Measurements from ENCODE around the gene ELOVL6.

The ELOVL6 gene

GRCh38 chr4:110008540-110008939 is 189.9 kb downstream of the ELOVL6 start:
- H3K4me3 ChIP-seq (ENCODE audit: low read depth, low read length): no peak overlapping the region
- no peak for DNase-seq (ENCODE audit: low read depth)
- no peak for TF ChIP-seq CTCF (IDR thresholded peaks at IDR 0.05; ENCODE audit: low read depth, low read length, missing control alignments)

- TF ChIP-seq CTCF (IDR thresholded peaks at IDR 0.05; ENCODE audit: low read depth, low read length, missing control alignments): no peak
- no peak for DNase-seq (ENCODE audit: low read depth)
- H3K4me3 ChIP-seq (ENCODE audit: low read depth, low read length): no peak overlapping the region
These were observed 191.2 kb downstream of the ELOVL6 start for GRCh38 chr4:110007217-110007616.

- DNase-seq (ENCODE audit: low read depth): peak; percentile 55
- no peak overlapping the region for H3K4me3 ChIP-seq (ENCODE audit: low read depth, low read length)
- peak; percentile 57 for TF ChIP-seq CTCF (IDR thresholded peaks at IDR 0.05; ENCODE audit: low read depth, low read length, missing control alignments)
These were observed 192.9 kb downstream of the ELOVL6 start for GRCh38 chr4:110005461-110006056.

- no peak for DNase-seq (ENCODE audit: low read depth)
- no peak for TF ChIP-seq CTCF (IDR thresholded peaks at IDR 0.05; ENCODE audit: low read depth, low read length, missing control alignments)
- no peak overlapping the region for H3K4me3 ChIP-seq (ENCODE audit: low read depth, low read length)
These were observed 193.9 kb downstream of the ELOVL6 start for GRCh38 chr4:110004556-110004955.

GRCh38 chr4:110003401-110004187 is 194.8 kb downstream of the ELOVL6 start:
- no peak for DNase-seq (ENCODE audit: low read depth)
- no peak overlapping the region for H3K4me3 ChIP-seq (ENCODE audit: low read depth, low read length)
- TF ChIP-seq CTCF (IDR thresholded peaks at IDR 0.05; ENCODE audit: low read depth, low read length, missing control alignments): no peak

GRCh38 chr4:110002326-110002725 is 196.1 kb downstream of the ELOVL6 start:
- DNase-seq (ENCODE audit: low read depth): no peak
- no peak for TF ChIP-seq CTCF (IDR thresholded peaks at IDR 0.05; ENCODE audit: low read depth, low read length, missing control alignments)
- H3K4me3 ChIP-seq (ENCODE audit: low read depth, low read length): no peak overlapping the region

- DNase-seq (ENCODE audit: low read depth): no peak
- H3K4me3 ChIP-seq (ENCODE audit: low read depth, low read length): no peak overlapping the region
- TF ChIP-seq CTCF (IDR thresholded peaks at IDR 0.05; ENCODE audit: low read depth, low read length, missing control alignments): no peak
These were observed 198.9 kb downstream of the ELOVL6 start for GRCh38 chr4:109999585-109999912.

Measured in GM12864 (cell line).